ENCODE results near the gene SEMA5A. TPM values are rescaled to one million over a fixed set of nuclear protein-coding genes. Genes with fewer than 3 reads are reported as not detected.

Gene SEMA5A
- total RNA-seq, 2 experiments from 2014 or later: 1.1 to 1.7 TPM

DNA sequence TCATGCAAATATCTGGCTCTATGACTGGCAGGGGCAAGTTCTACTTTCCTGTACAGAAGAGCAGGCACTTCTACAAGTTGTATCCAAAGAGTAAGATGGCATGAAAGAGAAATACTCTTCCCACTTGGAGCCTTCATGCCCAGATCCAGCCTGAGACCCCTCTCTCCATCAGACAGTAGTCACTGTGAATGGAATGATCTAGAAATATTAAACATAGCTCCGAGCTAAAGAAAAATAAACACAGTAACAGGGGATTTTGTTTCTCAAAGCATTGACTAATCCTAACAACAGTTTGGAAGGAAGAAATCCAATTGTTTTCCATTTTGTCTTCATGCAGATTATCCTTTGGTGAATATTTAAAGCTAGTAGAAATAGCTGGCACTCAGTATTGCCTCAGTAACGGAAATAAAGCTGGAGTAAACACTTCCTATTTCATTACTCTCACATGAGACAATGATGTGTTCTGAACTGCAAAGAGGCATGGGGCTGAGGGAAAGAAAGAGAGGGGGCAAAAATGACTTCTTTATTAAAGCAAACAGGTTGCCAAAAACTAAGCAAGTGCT lies 100.0 kb downstream of the SEMA5A start:
- Mint-ChIP-seq H3K27ac (no peak overlapping the region), H3K4me3 (no peak overlapping the region), H3K9me3 (peaks cover 9% of the 10 kb centered on the region), H3K36me3 (ENCODE audit: low read depth) (no peaks in the 10 kb centered on the region), H3K27me3 (no peaks in the 10 kb centered on the region), H3K4me1 (no peaks in the 10 kb centered on the region)
- DNase-seq: no peak
- POLR2A ChIA-PET: no interaction called here
- CTCF ChIA-PET: no interaction called here

GRCh38 chr5:9444346-9444745 lies 101.5 kb downstream of the SEMA5A start:
- Mint-ChIP-seq H3K36me3 (ENCODE audit: low read depth) (no peaks in the 10 kb centered on the region), H3K27me3 (no peaks in the 10 kb centered on the region), H3K27ac (no peak overlapping the region), H3K9me3 (peaks cover 9% of the 10 kb centered on the region), H3K4me1 (no peaks in the 10 kb centered on the region), H3K4me3 (no peak overlapping the region)
- ChIA-PET CTCF (no interaction called here), POLR2A (no interaction called here)
- no peak for DNase-seq

DNA sequence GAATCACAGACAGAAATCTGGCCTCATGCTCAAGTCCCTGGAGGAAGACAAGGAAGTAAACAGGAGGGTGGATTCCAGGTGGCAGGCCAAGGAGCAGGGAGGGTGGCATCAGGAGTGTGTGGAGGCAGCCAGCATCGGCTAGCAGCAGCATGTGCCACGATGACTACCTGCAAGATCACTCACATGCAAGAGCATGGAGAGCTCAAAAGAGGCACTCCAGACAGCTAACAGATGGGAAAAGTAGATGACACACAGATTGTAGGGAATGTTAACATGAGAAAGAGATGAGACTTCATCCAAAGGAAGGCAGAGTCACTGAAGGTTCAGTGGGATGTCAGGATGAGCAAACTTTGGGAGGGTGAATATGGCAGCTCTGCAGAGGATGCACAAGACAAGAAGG lies 104.3 kb downstream of the SEMA5A start:
- Mint-ChIP-seq H3K9me3 (peaks cover 9% of the 10 kb centered on the region), H3K4me1 (no peaks in the 10 kb centered on the region), H3K27me3 (no peaks in the 10 kb centered on the region), H3K36me3 (ENCODE audit: low read depth) (no peaks in the 10 kb centered on the region), H3K27ac (no peak overlapping the region), H3K4me3 (no peak overlapping the region)
- ChIA-PET POLR2A (no interaction called here), CTCF (no interaction called here)
- DNase-seq: no peak

DNA sequence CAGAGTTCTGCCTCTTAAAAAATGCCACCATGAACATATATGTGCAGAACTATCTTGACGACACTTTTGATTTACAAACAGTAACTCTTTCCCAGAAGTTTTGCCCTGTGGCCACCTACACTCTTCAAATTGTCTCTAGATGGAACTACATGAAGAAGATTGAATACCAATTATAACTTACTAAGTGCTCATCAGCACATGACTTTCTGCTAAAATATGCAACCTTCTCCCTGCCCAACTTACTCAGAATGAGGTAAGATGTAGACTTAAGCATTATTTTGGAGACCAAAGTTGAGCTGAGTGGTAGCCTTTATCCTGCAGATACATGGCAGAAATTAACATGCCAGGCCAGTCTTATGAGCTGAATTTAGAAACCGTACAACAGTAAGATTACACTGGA lies 105.4 kb downstream of the SEMA5A start:
- POLR2A ChIA-PET: no interaction called here
- DNase-seq: no peak
- no peak overlapping the region for H3K4me3 Mint-ChIP-seq
- H3K27ac Mint-ChIP-seq: no peak overlapping the region
- peaks cover 3% of the 10 kb centered on the region for H3K9me3 Mint-ChIP-seq
- CTCF ChIA-PET: no interaction called here
- no peaks in the 10 kb centered on the region for H3K36me3 Mint-ChIP-seq (ENCODE audit: low read depth)
- no peaks in the 10 kb centered on the region for H3K4me1 Mint-ChIP-seq
- H3K27me3 Mint-ChIP-seq: no peaks in the 10 kb centered on the region

GRCh38 chr5:9439531-9440292 lies 106.2 kb downstream of the SEMA5A start:
- Mint-ChIP-seq H3K27me3 (no peaks in the 10 kb centered on the region), H3K4me1 (no peaks in the 10 kb centered on the region), H3K4me3 (no peak overlapping the region), H3K36me3 (ENCODE audit: low read depth) (no peaks in the 10 kb centered on the region), H3K27ac (no peak overlapping the region), H3K9me3 (peaks cover 3% of the 10 kb centered on the region)
- CTCF ChIA-PET: no interaction called here
- no peak for DNase-seq
- POLR2A ChIA-PET: no interaction called here

GRCh38 chr5:9438596-9439354 lies 107.1 kb downstream of the SEMA5A start:
- POLR2A ChIA-PET: no interaction called here
- no peaks in the 10 kb centered on the region for H3K36me3 Mint-ChIP-seq (ENCODE audit: low read depth)
- H3K9me3 Mint-ChIP-seq: no peaks in the 10 kb centered on the region
- no peaks in the 10 kb centered on the region for H3K4me1 Mint-ChIP-seq
- no peak overlapping the region for H3K4me3 Mint-ChIP-seq
- CTCF ChIA-PET: no interaction called here
- no peak for DNase-seq
- H3K27me3 Mint-ChIP-seq: no peaks in the 10 kb centered on the region
- no peak overlapping the region for H3K27ac Mint-ChIP-seq

GRCh38 chr5:9437741-9438240 lies 108.1 kb downstream of the SEMA5A start:
- no peak overlapping the region for H3K27ac Mint-ChIP-seq
- no peaks in the 10 kb centered on the region for H3K36me3 Mint-ChIP-seq (ENCODE audit: low read depth)
- no peak for DNase-seq
- H3K9me3 Mint-ChIP-seq: no peaks in the 10 kb centered on the region
- H3K4me3 Mint-ChIP-seq: no peak overlapping the region
- ChIA-PET POLR2A (no interaction called here), CTCF (no interaction called here)
- no peaks in the 10 kb centered on the region for H3K4me1 Mint-ChIP-seq
- no peaks in the 10 kb centered on the region for H3K27me3 Mint-ChIP-seq

DNA sequence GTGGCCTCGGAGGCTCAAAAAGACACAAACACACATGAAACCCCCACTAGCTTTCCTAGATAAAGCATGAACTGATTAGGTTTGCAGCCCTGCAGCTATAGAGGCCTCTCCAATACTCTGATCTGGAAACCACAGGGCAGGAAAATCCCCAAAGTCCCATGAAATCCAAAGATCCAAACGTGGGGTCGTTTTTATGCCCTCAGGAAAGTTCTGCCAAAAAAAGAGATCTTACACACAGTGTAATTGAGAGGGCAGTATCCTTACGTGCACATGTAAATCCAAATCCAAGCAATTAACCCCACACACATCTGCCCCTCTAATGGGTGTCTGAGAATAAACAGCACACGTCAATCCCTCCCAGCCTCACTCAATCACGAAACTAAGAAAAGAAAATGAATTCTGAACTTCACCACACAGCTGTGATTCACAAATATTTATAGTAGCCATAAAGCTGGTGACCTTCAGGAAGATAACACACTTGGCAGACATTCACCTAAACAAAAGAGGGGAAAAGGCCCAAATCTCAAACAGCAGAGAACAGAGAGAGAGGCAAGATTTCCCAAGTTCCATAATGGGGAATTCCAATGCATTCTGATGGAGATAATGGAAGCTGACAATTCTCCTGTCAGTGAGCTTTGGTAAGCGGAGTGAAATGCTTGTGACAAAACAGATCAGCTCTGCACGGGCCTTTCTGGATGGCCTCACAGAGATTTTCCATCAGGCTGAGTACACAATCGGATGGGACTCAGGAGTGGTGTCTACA lies 114.2 kb downstream of the SEMA5A start:
- Mint-ChIP-seq H3K36me3 (ENCODE audit: low read depth) (no peaks in the 10 kb centered on the region), H3K4me1 (no peaks in the 10 kb centered on the region), H3K4me3 (no peak overlapping the region), H3K27me3 (no peaks in the 10 kb centered on the region), H3K27ac (no peak overlapping the region), H3K9me3 (no peaks in the 10 kb centered on the region)
- POLR2A ChIA-PET: no interaction called here
- no peak for DNase-seq
- CTCF ChIA-PET: no interaction called here

DNA sequence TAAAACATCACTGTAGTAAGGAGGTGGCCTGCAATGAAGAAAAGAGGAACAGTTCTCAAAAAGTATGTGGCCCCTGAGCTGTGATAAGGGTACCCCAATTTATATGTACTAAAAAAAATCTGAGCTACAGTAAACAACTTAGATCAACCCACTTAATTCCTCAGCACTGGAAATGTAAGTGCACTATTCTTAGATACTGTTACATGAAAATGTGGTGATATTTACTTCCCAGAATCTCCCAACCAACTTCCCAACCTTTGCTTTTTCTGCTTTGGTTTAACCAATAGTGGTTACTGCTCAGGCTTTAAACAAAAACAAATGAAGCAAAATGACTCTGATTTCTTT lies 114.8 kb downstream of the SEMA5A start:
- CTCF ChIA-PET: no interaction called here
- no peak overlapping the region for H3K27ac Mint-ChIP-seq
- H3K4me3 Mint-ChIP-seq: no peak overlapping the region
- POLR2A ChIA-PET: no interaction called here
- no peak for DNase-seq
- no peaks in the 10 kb centered on the region for H3K4me1 Mint-ChIP-seq
- H3K27me3 Mint-ChIP-seq: no peaks in the 10 kb centered on the region
- H3K36me3 Mint-ChIP-seq (ENCODE audit: low read depth): no peaks in the 10 kb centered on the region
- no peaks in the 10 kb centered on the region for H3K9me3 Mint-ChIP-seq

GRCh38 chr5:9430306-9430705 lies 115.6 kb downstream of the SEMA5A start:
- Mint-ChIP-seq H3K4me3 (no peak overlapping the region), H3K27ac (no peak overlapping the region), H3K36me3 (ENCODE audit: low read depth) (no peaks in the 10 kb centered on the region), H3K27me3 (no peaks in the 10 kb centered on the region), H3K9me3 (no peaks in the 10 kb centered on the region), H3K4me1 (no peaks in the 10 kb centered on the region)
- ChIA-PET POLR2A (no interaction called here), CTCF (no interaction called here)
- DNase-seq: no peak

GRCh38 chr5:9429691-9430215 lies 116.1 kb downstream of the SEMA5A start:
- POLR2A ChIA-PET: no interaction called here

GRCh38 chr5:9428272-9428671 lies 117.6 kb downstream of the SEMA5A start:
- H3K27ac Mint-ChIP-seq: no peak overlapping the region
- no peaks in the 10 kb centered on the region for H3K36me3 Mint-ChIP-seq (ENCODE audit: low read depth)
- no peak overlapping the region for H3K4me3 Mint-ChIP-seq
- DNase-seq: no peak
- ChIA-PET POLR2A (no interaction called here), CTCF (no interaction called here)
- no peaks in the 10 kb centered on the region for H3K9me3 Mint-ChIP-seq
- H3K4me1 Mint-ChIP-seq: no peaks in the 10 kb centered on the region
- no peaks in the 10 kb centered on the region for H3K27me3 Mint-ChIP-seq

More at GRCh38 chr5:9429691-9430215, 116.1 kb downstream of the SEMA5A start:
- Mint-ChIP-seq H3K36me3 (ENCODE audit: low read depth) (no peaks in the 10 kb centered on the region), H3K27ac (no peak overlapping the region), H3K4me3 (no peak overlapping the region), H3K27me3 (no peaks in the 10 kb centered on the region), H3K4me1 (no peaks in the 10 kb centered on the region), H3K9me3 (no peaks in the 10 kb centered on the region)
- CTCF ChIA-PET: no interaction called here
- no peak for DNase-seq

DNA sequence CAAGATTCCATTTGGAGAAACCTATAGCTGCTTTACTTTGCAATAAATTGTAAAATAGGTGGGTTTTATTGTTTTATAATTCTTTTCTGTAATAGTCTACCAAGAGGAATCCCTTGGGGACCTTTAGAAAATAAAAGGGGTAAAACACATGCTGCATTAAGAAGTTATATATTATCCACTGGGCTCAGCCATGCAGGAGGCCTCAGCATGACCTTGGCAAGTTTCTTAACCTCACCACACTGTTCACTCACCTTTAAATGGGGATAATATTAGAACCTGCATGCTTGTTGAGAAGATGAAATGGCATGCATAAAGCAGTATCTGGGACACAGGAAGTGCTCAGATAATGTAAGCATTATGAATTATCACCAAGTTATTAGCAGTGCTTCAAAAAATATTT lies 120.2 kb downstream of the SEMA5A start:
- Mint-ChIP-seq H3K9me3 (no peaks in the 10 kb centered on the region), H3K36me3 (ENCODE audit: low read depth) (no peaks in the 10 kb centered on the region), H3K27ac (no peak overlapping the region), H3K27me3 (no peaks in the 10 kb centered on the region), H3K4me1 (no peaks in the 10 kb centered on the region), H3K4me3 (no peak overlapping the region)
- CTCF ChIA-PET: no interaction called here
- no peak for DNase-seq
- POLR2A ChIA-PET: no interaction called here

All from activated CD4-positive, alpha-beta memory T cell treated with anti-CD3 and anti-CD28 coated beads, Interleukin-2, amount 10 ng/mL, durations not matched to agents 7 days and 5 days (primary cell).